GM21390 (cell line): ENCODE data around the gene ADAMTSL4.

Source experiments
- ATAC-seq: cut with Tn5 transposase; IDR thresholded peaks from one replicate; pipeline ENCODE4 v1.9.1; 2021; ENCODE audit not compliant: unreplicated experiment

Gene ADAMTSL4

DNA sequence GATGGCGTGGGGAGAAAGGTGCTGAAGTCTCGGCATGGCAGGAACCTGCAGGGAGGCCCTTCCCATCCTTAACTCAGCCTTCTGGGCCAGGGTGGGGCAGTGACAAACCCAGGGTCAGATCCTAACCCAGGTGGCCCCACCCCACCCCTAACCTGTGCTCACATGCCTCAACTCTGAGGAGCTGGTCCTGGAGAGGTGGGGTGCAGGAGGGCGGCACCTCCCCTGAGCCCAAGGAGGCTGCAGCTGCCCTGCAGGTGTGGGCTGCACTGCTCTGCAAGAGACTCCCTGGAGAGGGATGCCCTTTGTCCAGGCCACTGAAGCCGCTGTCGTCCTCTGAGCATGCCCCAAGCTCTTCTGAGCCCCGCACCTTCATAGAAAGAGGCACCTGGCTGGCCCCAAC lies 15.2 kb upstream of the ADAMTSL4 start:
- ATAC-seq: no peak

- no peak for ATAC-seq
Measured at GRCh38 chr1:150535511-150536287, 13.5 kb upstream of the ADAMTSL4 start.

DNA sequence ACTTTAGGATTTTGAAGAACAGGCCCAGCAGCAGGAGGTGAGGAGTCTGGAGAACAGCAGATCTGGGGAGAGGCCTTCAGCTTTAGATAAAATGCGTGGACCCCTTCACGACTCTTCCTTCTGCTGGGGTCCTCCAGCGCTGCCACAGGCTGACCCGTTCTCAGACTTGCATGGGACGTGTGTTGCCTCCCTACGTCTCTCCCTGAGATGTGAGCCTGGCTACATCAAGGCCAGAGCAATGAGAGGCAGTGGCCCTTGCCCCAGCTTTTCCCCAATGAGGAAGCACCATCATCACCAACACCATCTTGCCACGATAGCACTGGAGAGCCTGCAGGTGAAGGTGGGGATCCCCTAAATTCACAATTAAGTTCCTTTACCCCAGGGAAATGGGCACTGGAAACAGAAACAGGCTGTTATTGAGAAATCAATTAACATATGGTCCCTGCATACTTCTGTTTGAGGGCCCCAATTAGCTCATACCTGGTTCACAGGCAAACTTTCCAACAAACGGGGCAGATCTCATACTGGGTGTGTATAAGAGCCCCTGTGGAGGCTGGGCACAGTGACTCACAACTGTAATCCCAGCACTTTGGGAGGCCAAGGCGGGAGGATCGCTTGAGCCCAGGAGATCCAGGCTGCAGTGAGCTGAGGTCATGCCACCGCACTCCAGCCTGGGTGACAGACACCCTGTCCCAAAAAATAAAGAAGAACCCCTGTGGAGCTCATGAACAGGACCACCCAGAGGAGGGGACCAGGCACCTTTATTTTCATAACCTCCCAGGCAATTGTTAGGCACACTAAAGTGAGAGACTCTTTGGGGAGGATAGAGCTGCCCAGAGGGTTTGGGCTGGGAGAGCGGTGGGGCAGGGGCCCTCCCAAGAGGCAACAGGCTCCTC lies 12.1 kb upstream of the ADAMTSL4 start:
- ATAC-seq: no peak

GRCh38 chr1:150537732-150538684 lies 11.2 kb upstream of the ADAMTSL4 start:
- no peak for ATAC-seq

GRCh38 chr1:150543500-150544143 lies 5.6 kb upstream of the ADAMTSL4 start:
- ATAC-seq: no peak

GRCh38 chr1:150544204-150544603 lies 5.0 kb upstream of the ADAMTSL4 start:
- no peak for ATAC-seq

- no peak for ATAC-seq
Measured at GRCh38 chr1:150545486-150546032, 3.6 kb upstream of the ADAMTSL4 start.

GRCh38 chr1:150546294-150546937 lies 2.8 kb upstream of the ADAMTSL4 start:
- ATAC-seq: no peak

- ATAC-seq: no peak
Measured at GRCh38 chr1:150548324-150548631, 930 bp upstream of the ADAMTSL4 start.

DNA sequence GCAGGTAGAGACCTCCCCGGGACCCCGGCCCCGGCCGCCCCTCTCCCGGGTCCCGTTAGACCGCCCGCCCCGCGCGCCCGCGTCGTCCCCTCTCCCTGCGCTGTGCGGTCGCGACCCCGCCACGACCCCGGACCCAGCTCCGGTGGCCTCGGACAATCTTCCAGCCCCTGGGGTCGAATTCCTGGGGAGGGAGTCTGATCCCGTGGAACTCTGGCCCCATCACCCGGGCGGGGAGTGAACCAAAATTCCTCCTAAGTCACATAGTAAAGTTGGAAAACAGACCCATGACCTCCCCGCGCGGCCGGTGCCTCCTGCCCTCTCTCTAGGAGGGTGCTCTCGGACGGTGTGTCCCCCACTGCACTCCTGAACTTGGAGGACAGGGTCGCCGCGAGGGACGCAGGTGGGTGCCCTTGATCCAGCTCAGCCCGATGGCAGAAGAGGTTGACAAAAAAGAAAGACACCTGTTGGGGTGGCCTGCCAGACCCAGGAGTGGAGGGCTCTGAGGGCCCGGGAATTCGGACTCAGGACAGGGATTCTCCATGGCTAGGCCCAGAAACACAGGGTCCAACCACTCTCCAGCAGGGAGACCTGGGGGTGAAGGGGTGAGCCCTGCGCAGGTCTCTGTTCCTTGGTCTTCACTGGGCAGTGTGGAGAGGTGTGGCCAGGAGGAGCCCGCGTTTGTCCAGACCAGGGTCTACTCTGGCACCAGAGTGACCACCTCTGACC lies 451 bp downstream of the ADAMTSL4 start:
- no peak for ATAC-seq

DNA sequence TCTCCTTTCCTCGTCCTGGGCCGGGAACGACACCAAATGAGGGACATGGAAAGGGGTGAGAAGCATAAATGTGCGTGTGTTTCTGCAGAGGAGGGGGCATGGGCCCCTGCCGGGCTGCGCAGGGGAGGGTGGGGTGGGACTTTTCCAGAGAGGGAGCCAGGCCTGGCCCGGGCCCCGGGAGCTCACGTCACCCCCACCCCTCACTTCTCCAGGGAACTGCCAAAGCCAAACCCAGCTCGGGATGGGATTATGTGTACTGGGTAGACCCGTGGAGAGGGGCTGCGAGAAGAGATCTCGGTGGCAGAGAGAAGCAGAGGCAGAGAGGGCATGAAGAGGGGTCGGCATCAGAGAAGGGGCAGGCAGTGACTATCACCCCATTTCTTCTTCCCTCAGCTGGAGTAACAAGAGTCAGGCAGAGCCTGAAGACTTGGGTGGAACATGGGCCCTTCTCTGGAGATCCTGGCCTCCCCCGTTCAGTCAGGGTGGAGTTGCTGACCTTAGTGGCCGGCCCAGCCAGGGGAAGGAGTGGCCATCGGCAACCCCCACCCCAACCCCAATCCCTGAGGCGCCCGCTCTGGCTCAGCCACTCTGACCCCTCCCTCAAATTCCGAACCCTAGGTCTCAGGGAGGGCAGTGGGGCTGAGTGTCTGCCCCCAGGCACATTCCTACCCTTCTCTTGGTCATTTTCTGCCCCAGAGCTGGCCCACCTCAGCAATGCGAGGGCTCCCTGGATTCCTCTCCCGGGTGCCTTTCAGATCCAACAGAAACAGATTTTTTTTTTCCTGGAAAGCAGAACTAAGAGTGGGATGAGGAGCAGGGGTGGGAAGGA lies 1.2 kb downstream of the ADAMTSL4 start:
- no peak for ATAC-seq

DNA sequence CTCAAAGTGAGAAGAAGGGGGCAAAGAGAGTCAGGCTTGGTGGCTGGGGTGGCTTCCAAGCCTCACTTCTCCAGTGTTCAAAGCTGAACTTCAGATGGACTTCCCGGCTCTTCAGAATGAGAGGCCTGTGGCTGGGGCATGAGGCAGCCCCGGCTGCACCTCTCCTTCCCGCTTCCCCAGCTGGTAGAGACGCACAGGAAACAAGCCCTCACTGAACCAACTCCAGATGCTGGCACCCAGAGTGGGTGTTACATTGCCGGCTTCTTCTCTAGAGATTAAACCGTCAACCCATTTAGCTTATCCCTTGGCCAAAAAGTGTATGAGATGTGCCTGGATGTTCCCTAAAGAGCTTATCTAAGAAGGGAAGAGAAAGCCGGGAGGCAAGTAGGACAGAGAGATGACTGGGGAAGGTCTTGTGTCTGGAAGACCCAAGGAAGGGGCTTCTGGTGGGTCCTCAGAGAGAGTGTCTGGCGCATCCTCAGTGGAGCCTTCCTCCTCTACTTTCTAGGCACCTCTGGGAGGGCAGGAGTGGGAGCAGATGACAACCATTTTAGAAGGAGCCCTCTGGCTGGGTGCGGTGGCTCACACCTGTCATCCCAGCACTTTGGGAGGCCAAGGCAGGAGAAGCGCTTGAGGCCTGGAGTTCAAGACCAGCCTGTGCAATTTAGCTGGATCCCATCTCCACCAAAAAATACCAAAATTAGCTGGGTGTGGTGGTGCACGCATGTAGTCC lies 2.0 kb downstream of the ADAMTSL4 start:
- ATAC-seq: no peak

DNA sequence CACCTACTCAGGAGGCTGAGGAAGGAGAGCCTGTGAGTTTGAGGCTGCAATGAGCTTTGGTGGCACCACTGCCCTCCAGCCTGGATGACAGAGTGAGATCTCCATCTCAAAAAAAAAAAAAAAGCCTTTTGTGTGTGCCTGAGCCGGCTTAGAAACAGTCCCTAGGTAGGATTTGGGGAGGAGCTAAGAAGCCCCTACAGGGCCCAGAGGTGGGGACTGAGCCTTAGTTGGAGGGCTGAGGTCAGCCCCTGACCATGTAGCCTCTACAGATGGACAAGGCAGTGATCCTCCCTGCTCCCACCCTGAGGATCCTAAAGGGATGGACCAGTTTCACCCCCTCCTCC lies 2.5 kb downstream of the ADAMTSL4 start:
- ATAC-seq: no peak

DNA sequence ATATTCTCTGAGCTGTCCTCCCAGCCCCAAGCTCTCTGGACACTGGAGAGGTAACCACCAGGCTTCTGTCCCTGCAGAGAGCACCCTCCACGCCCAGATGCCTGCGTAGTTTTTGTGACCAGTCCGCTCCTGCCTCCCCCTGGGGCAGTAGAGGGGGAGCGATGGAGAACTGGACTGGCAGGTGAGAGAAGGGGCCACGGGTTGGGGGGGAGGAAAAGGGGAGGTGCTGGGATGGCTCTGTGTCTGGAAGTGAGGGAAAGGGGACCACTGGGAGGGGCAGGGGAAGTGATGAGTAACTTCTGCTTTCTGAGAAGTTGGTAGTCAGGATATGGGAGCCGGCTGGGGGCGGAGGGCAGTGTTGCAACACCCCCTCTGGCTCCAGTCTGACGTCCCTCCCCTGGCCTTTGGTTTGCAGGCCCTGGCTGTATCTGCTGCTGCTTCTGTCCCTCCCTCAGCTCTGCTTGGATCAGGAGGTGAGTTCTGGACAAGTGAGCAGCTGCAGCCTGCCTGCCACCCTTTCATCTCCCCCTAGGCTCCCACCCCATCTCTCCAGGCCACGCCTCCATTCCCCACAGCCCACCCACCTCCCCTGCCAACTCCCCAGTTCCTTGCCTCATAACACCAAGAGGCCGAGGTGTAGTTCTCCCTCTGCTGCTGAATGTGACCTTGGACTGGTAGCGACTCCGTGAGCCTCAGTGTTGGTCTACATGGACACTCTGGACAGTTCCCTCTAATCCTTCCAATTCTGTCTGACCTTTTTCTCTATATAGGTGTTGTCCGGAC lies 3.1 kb downstream of the ADAMTSL4 start:
- no peak for ATAC-seq

GRCh38 chr1:150552911-150553289 lies 3.7 kb downstream of the ADAMTSL4 start:
- no peak for ATAC-seq

DNA sequence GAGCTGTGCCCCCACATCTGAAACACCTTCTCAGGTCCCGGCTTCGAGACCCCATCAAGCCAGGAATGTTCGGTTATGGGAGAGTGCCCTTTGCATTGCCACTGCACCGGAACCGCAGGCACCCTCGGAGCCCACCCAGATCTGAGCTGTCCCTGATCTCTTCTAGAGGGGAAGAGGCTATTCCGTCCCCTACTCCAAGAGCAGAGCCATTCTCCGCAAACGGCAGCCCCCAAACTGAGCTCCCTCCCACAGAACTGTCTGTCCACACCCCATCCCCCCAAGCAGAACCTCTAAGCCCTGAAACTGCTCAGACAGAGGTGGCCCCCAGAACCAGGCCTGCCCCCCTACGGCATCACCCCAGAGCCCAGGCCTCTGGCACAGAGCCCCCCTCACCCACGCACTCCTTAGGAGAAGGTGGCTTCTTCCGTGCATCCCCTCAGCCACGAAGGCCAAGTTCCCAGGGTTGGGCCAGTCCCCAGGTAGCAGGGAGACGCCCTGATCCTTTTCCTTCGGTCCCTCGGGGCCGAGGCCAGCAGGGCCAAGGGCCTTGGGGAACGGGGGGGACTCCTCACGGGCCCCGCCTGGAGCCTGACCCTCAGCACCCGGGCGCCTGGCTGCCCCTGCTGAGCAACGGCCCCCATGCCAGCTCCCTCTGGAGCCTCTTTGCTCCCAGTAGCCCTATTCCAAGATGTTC lies 4.3 kb downstream of the ADAMTSL4 start:
- no peak for ATAC-seq

GRCh38 chr1:150554086-150554452 lies 4.9 kb downstream of the ADAMTSL4 start:
- ATAC-seq: no peak
